Activated CD4-positive, alpha-beta T cell treated with anti-CD3 and anti-CD28 coated beads, Interleukin-2, amount 50 U/mL, for 4 hours (primary cell): Measurements from ENCODE around the gene OR4C5.
"Not testable (repeated sequence)": the region's sequence is repeated elsewhere in the genome, so short reads cannot be mapped to it uniquely, and the experiment has no call there.

Experiments used
- DNase-seq, 2 experiments: peaks; one replicate each; pipeline ENCODE4 v3.0.0-alpha.2; 2020

Gene OR4C5

DNA sequence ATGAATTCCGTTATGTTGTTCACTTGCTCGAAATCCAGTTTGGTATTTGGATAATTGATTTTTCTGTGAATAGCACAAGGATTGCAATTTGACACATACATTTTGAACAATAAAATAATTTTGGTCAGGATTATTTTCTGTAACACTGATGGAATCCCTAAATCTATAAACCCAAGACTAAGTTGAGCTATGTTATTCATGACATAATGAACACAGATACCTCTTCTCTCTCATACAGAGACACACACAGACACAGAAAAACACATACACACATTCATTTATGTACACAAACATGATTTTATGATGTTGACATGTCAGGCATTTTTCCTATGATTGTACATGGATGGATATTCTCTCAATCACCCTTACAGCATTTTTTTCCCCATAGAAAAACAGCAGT lies at the start of gene OR4C5:
TSS of gene OR4C5 (minus strand) at position 101 of the 400 bp plus-strand sequence. CDS start at position 101, 0 bp downstream.
- DNase-seq = no peak

DNA sequence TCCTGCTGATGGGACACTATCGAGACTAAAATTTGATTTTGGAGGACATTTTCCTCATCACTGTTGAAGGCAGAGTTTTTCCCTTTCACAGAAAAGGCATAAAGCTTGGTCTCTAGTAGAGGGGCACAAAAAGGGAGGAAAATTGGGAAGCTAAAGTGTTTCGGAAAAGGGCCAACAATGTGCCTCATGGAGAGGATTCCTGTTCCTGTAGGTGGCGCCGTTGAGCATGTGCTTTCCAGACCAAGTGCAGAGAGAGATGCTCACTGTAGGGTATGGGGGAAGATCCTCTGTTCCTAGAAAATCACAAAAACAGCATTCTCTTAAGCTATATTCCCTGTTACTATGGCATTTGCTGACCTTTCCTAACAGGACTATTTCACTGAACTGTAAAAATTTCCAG lies 18.4 kb upstream of the OR4C5 start:
- no peak for DNase-seq

DNA sequence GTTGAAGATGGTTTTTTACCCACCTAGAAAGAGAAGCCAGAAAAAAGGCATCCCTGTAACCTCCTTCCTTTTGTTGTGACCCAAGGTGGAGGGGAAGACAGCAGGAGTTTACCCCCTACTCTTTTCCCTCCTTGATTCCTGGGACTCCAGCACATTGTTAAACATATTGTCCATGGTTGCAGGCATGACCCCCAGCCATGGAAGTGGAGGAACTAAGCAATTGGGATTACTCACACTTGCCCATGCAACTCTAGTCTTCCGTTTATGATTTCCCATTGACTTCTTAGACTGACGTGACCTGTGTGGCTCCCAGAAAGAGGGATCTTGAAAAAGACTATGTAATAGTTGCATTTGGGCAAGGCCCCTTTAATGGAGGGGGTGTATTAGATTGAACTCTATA lies 17.9 kb upstream of the OR4C5 start:
- not testable (repeated sequence) for DNase-seq

DNA sequence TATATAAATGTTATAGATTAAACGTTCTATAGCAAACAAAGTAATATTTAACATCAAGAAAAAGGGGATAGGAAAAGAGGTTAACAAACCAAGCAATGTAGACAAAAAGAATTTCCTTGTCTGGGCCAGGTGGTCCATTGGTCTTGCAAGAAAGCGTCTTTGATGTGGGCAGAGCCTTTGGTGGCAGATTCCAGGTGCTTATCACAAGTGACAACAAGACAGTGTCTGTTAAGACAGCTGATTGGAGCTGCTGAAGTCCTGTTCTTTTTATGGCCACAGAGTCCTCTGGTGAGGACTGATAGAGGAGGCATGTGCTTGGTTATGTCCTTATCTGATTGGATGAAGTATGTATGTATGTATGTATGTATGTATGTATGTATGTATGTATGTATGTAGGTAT lies 5.0 kb downstream of the OR4C5 start:
- not testable (repeated sequence) for DNase-seq

DNA sequence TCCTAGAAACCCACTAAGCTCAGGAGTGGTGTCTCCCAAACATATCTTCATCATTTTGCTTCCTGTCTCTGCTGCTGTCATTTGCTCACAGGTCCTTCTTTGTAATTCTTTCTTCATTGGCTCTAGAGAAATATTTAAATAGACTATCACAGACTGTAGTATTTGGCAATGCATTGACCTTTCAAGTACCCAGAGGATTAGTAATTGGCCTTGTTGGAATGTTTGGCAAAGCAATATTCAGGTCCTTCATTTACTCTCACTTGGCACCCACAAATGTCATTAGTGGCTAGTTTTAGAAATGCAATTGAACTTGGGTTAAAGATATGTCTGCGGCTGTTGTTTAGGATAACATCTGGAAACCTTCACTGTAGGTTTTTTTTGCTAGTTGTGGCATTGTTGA lies 11.6 kb downstream of the OR4C5 start:
- DNase-seq = no peak

DNA sequence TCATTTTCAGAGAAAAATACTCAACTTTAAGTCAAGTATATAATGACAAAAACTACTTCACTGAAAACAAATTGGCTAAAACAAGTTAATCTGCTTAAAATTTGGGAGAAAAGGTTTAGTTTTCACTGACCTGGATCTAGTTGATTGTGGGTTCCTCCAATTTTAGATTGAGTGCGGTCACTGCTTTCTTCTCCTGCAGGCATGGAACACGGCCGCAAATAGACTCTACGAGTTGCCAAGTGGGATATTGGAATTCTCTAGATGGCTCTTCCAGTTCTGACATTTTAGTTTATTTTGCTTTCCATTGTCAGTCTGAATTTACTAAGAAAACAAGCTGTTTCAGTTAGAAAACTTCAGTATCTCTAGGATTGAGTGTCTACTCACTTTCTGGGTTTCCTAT lies 12.3 kb downstream of the OR4C5 start:
- DNase-seq = no peak

DNA sequence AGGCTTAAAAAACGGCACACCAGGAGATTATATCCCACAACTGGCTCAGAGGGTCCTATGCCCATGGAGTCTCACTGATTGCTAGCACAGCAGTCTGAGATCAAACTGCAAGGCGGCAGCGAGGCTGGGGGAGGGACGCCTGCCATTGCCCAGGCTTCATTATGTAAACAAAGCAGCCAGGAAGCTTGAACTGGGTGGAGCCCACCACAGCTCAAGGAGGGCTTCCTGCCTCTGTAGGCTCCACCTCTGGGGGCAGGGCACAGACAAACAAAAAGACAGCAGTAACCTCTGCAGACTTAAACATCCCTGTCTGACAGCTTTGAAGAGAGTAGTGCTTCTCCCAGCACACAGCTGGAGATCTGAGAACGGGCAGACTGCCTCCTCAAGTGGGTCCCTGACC lies 20.0 kb downstream of the OR4C5 start:
- DNase-seq = not testable (repeated sequence)

DNA sequence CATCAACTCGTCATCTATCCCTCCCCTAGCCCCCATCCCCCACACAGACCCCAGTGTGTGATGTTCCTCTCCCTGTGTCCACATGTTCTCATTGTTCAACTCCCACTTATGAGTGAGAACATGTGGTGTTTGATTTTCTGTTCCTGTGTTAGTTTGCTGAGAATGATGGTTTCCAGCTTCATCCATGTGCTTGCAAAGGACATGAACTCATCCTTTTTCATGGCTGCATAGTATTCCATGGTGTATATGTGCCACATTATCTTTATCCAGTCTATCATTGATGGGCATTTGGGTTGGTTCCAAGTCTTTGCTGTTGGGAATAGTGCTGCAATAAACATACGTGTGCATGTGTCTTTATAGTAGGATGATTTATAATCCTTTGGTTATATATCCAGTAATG lies 23.8 kb downstream of the OR4C5 start:
- not testable (repeated sequence) for DNase-seq

DNA sequence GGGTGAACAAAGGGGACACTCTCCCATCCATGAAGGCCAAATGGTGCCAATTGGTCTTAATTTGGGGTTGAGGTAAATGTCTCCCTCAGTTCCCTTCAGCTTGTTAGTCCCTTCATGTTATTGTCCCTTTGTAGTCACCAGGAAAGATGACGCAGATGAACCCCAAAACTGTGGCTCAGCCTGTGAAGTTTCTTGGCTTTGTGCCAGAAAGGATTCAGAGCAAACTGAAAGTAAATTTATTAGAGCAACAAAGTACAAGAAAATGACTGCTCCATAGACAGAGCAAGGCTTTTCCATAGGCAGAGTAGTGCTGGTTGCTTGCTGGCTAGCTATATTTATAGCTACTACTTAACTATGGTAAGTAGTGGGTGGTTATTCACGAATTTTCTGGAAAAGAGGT lies 24.8 kb downstream of the OR4C5 start:
- DNase-seq = no peak

DNA sequence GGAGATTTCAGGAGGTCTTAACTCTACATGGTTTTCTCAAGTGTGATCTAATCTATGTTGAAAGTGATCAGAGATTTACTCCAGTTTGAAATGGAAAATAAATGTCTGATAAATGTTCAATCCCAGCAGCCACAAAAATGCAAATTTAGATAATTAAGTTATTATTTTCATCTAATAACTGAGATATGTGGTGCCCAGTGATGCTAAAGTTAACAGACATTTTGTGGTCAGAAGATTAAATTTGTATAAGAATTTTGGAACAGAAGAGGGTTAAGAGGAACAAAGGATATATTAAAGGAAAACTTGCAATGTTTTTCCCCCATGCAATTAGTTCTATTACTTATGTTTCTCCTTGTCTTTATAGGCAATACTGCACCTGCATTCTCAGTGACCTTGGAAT lies 41.6 kb downstream of the OR4C5 start, which contains the start of gene OR4C3:
TSS of gene OR4C3 (plus strand) at position 301 of the 400 bp plus-strand sequence. CDS start 102 bp downstream, outside the sequence.
- DNase-seq = not testable (repeated sequence)

DNA sequence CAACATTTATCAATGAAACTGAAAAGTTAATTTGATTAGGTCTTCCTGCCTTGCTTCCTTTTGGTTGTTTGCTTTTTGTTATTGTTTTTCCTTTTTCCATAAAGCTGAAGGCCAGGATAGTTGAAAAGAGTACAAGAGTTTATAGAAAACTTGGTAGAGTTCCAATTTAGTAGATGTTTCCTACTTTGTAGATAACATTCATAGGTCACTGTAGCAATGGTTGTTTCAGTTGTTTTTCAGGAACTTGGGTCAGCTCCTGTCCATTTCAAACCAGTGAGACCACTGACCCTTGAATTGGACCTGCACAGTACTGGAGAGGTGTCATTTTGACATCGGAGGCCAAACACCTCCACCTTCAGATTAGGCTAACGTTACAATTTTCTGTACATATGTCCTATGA lies 46.5 kb downstream of the OR4C5 start:
- DNase-seq = not testable (repeated sequence)
